ENCODE results near the gene ERLIN1.

Gene ERLIN1

DNA sequence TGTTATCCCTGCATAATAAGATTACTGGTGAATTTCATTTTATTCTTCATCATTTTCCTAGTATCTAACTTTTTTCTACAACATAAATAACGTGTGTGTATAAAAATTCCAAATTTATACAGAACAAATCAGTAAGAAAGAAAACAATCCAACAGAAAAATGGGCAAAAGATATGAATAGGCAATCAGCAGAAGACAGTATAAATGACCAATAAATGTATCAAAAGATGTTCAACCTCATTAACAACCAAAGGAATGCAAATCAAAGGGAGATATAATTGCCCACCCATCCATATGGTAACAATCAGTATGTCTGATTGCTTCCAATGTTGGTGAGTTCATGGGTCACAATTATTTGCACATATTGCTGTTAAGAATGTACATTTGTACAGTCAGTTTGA is 13.5 kb downstream of the ERLIN1 start:
- DNase-seq (ENCODE audit: low read depth in 2 of 2), result no peak

DNA sequence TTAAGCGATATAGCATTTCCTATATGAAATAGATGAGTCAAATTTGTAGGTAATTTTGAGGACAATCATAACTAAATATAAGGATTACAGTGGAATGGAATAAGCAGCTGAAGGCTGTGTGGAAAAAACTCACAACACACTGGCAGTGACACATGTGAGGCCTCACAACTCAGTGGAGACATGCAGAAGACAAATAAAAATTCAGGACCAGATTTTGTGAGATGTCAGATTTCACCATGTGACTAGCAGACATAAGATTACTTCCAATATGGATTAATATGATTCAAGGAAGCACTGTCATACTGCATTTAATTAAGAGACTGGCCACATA is 17.6 kb downstream of the ERLIN1 start:
- no peak for DNase-seq (ENCODE audit: low read depth in 2 of 2)

DNA sequence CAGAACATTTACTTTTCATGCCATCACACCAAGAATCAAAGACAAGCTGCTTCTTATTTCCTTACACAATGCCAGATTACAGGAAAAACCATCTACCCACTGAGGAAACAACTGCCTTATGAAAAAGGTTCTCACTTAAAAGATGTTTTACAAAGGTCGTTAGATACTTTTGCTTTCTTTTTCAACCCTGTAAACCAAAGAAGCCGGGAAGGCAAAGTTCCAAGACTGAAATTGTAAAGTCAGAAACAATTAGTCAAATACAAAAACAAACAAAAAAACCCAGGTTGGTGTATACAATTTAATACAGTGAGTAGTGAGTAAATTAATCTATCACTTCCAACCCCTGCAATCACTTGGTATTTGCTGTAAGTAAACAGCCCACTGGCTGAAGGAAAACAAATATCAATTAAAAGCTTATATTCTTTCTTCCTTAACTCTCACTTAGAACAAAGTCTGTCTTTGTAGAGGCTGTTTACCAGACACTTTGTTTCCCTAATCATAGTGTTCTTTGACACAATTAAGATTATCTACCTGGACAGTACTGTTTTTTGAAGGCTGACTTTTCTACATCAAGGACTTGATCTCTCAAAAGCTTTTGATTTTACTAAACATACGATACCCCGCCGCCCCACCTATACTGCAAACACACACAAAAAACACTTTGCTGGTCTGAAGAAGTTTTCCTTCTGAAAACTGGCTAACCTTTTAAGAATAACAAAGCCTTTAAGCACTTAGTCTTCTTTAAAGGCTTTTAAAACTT is 18.1 kb downstream of the ERLIN1 start:
- DNase-seq (ENCODE audit: low read depth in 2 of 2), result no peak

DNA sequence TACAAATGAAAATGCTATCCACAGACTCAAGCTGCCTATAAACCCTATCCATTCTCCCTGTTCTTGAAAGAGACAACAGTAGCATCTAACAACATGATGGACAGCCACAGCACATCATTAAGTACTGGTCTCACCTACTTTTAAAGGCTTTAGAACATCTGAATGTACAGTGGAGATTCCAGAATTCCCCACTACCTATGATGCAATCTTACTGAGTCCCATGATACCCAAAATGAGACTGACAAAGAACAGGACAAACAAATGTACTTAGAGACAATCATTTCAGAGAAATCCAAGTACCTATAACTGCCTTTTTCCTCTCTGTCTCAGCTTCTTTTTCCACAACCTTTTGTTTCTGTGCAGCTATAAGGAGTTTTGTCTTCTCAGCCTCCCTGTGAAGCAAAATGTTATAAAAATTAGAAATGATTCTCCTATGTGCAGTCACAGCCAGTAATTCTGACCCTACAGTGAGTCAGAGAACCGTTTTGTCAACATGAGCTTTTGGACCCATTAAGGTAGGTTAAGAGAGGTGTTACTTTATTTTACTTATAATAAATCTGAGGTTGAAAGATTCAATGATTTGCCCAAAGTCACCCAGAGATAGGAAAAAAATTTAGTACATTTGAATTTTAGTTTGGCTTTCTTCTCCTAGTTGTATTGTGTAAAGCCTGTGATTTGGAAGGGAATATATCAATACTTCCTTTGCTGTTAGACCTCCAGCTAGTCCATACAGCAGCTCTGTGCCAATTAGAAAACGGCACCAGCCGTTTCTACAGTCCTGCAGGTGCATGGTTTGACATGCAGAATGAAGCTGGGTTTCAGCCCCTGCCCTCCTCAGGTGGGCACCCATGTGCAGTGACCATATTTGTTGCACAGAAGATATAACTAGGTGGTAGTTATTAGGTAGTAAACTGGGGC is 21.9 kb downstream of the ERLIN1 start:
- no peak for DNase-seq (ENCODE audit: low read depth in 2 of 2)

DNA sequence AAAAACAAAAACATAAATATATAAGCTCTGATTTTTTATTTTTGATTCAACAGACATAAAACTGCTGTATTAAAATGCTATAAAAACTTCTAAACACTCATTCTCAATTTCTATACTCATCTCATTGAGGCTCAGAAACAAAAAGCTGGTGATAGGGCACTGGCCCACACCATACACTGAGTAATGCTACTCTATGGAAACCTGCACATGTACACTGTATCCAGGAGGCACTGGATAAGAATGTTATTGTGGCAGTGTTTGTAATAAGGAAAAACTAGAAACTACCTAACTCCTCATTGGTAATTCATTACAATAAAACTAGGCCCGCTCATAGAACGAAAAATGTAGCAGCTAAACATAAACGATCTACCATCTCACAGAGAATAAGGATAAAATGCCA is 23.1 kb downstream of the ERLIN1 start:
- no peak for DNase-seq (ENCODE audit: low read depth in 2 of 2)

DNA sequence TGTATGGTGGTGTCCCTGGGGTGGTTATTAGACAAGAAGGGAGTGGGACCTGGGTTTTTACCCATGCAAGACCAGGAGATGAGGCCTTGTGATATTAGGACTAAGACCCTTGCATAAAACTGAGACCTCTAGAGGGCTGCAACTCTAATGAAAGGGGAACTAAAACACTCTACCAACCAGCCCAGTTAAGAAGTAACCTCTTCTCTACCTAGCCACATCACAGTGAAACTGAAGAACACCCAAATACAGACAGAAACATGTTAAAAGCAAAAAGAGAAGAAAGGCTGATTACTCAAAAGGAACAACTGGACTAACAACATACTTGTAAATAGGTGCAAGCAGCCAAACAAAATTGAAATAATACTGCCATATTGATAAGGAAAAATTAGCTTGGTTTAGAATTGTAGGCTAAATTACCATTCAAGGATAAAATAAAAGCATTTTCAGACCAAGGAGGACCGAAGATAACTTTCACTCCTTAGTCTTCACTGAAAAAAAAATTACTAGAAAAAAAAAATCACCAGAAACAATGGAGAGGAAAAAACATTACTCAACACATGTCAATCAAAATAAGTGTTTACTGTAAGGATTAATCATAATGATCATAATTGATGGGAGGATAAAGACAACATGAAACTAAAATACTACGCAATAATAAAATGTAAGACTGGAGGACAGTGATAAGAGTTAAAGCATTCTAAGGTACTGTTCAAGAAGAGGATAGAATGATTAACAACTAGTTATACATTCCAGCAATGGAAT is 27.6 kb downstream of the ERLIN1 start:
- DNase-seq (ENCODE audit: low read depth in 2 of 2), result no peak

DNA sequence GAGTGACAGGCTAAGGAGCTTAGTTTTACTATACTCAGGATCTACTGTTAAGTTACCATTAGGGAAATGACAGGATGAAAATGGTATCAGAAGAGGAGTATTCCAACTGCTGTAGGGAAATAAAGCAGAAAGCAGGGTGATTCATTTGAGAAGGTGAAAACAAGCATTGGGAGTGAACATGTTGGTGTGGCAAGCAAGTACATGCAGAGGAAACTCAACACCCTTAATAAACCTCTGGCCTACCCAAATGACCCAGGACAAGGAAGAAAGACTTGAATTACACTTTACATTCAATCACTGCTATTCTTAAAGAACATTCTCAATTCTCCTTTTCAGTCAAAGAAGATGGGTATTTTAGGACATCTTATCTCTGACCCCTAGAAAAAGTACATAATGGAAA is 28.7 kb downstream of the ERLIN1 start:
- DNase-seq (ENCODE audit: low read depth in 2 of 2), result no peak

DNA sequence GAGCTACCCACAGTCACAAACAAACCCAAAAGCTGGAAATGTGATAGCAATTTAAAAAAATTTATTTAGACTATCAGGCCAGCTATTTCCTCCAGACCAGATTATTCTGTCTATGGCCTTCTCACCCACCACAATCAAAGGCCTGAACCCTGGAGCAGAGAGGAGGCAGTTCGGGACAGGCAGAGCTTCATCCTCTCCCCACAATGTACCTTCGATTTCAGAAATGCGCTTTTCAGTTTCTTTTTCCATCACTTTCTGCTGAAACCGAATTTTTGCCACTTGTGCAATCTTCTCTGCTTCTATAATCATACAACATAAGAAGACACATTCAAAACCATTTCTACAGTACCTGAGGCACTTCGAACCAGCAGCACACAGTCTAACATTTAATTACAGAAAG is 29.9 kb downstream of the ERLIN1 start:
- no peak for DNase-seq (ENCODE audit: low read depth in 2 of 2)

DNA sequence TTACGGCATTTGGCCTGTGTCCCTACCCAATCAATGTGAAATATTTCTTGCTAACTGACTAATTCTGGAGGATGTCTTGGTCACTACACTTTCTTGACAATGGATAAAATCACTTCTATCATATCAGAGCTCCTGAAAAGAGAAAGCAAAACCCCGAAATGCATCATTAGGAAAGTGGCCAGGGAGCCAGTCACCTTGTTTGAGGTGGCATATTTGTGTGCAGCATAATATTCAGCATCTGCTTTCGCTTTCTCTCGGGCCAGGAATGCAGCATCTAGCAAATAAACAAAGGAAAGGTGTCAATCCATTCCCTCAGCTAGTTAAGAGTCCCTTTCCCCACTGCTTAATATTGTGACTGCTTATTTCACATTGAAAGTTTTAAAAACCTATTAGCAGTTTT is 31.2 kb downstream of the ERLIN1 start:
- DNase-seq (ENCODE audit: low read depth in 2 of 2), result no peak

DNA sequence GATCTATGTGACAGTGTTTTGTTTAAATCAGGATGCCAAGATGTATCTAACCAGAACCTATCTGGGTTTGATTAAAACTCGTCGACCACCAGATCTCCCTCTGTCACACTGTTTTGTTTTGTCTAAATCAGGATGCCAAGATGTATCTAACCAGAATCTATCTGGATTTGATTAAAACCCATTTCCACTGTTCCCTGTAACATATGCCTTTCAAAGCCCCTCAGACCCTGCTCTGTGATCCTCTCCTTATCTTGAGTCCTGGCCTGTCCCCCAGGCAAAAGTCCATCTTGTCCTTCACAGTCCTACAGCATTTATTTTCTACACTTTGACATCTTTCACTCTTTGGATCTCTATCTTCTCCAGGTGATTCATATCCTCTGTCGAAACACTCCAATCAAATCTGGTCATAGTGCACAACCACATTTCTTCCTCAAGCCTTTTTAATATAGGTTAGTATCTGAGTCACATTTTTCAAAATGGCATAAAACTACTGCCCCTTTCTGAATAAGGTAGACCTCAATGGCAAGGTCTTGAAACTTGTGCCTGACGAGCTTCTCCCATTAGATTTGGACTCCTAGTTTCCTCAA is 32.5 kb downstream of the ERLIN1 start:
- no peak for DNase-seq (ENCODE audit: low read depth in 2 of 2)

DNA sequence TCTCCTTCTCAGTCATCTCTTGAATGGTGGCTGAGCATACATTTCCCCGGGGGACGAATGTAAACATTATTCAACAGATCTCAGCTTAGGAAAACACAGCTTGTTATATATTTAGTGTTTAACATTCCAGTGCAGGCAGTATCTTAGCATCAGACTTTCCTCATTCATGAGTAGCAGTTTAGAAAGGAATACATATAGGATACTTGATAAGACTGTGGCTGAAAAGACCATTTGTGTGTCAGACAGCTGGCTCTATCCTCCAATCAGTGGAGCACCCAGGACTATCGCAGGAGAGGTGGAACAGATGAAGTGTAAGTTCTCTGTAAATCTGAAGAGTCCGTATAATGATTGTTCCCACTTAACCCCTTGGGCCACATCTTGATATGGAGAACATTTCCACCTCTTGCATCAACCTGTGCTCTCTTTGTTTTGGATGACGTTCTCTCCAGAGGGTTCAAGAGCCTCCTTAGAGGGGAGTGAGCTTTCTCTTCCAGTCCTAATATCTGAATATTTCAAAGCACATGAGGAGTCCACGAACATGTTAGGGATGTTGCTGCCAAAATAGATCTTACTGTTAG is 34.0 kb downstream of the ERLIN1 start:
- no peak for DNase-seq (ENCODE audit: low read depth in 2 of 2)

DNA sequence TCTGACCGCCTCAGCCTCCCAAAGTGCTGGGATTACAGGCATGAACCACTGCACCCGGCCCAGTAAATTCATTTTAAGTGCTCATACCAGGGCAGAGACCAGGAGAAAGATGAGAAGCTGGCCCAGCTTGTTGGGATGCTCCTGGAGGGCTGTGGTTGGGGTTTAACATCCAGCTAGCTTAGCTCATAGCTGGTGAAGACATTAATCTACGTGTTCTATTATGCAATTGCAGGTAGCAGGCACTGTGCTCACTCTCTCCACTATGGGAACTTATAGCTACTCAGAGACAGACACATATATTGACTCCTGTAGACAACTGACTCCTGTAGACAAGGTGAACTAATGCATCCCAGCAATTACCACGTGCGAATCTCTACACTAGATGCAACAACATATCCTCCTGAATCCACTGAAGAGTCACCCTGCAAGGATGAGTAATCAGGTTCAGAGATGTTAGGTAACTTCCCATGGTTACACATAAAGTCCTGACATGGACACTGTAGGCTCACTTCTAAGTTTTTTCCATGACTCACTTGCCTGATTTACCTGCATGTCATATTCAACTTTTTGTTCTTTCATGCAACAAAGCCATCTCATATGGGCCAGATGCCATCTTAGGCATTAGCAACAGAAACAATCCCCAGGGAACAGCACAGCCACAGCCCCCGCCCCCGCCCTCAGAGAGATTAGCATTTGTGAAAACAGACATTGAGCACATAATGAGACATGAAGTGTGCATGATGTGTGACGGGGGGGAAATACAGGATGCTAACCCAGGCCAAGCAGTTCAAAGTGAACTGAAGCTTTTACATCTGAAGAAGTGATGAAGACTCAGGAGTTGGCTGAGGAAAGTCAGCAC is 37.2 kb downstream of the ERLIN1 start:
- peak; percentile 9 to 31 for DNase-seq (ENCODE audit: low read depth in 2 of 2)

DNA sequence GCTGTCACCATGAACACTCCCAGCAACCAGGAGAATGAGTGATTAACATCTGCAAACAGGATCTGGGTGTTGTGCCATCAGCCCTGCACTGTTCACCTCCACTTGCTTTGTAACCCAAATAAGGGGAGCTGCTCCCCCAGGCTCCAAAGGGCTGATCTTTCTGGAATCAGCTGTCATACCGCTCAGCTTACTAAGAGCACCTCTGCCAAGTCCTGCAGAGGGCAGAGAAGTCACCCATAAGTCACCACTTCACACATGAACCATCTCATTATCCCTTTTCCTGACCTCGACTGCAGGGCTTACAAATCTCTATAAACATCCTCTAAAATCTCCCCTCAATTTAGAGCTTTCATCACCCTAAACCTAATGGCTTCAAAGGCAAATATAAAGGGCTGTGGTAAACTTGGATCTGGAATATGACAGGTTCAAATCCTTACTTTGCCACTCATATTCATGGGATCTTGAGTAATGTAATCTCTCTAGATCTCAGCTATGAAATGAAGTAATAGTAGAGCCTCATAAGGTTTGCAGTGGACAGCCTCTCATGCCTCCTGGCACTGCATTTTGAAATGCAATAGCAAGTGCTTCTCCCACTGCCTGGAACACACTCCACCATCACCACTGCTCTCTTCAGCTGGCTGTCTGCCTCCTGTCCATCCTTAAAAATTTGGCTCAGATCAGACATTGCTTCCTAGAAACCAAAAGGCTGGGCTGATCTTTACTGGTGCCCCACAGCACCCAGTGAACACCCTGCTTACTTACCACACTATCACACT is 38.8 kb downstream of the ERLIN1 start:
- no peak for DNase-seq (ENCODE audit: low read depth in 2 of 2)

DNA sequence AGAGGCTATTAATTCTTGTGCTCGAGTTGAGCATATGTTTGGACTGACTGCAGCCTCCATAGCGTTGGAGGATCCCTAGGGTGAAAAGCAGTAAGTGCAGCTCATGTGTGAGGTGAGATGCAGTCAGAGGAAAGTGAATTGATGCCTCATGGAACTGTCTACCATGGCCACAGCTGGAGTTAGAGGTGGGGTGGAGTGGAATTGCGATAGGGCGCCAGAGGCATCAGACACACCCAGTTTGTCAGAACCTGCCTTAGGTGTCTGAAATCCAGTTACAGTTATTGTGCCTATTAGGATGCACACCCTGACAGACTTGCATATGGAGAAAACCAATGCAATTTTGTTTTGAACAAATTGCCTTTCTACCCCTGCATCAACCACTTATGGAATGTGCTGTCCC is 39.4 kb downstream of the ERLIN1 start:
- no peak for DNase-seq (ENCODE audit: low read depth in 2 of 2)

DNA sequence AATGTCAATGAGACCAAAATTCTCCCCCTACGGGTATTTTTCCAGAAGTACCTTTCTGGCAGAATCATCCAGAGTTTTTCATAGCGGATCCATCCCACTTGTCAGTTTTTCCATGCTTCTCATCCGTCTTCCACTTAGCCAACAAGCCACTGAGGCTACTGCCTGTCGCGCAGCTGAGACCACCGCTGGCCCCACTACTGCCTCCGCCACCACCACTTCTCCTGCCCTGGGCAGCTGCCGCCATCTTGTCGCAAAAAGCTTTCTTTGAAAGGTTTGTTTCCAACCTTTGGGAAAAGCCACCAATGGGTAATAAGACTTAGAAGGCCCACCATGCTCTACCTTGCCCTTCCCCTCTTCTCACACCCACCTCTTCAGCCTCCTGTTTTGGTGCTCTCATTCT is 42.1 kb downstream of the ERLIN1 start:
- DNase-seq (ENCODE audit: low read depth in 2 of 2), result no peak

DNA sequence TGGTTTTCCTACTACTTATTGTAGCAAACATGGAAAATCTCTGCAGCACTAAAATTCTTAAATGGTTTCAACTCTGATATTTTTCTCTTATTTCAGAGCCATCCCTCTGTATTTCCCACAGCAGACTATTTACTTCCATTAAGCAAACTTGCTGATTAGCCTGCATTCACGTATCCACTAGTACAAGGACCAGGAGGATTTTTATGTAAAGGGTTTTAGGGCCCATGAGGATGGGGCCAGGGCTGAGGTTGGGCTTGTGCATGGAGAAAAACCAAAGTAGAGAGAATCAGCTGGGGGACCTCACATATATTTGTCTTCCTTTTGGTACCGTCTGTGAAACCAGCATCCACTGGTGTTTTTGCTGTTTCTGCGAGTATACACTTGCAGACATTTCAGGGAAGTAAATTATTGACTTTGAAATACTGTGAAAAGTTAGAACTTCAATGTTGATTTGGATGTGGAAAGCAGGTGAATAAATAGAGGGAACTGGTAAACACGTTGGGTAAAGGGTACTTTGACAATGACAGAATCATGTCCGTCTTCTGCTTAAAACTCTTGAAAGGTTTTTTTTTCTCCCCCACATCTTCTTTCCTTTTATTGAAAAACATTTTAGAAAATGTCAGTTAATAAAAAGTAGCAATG is 44.3 kb downstream of the ERLIN1 start:
- DNase-seq (ENCODE audit: low read depth in 2 of 2), result no peak

DNA sequence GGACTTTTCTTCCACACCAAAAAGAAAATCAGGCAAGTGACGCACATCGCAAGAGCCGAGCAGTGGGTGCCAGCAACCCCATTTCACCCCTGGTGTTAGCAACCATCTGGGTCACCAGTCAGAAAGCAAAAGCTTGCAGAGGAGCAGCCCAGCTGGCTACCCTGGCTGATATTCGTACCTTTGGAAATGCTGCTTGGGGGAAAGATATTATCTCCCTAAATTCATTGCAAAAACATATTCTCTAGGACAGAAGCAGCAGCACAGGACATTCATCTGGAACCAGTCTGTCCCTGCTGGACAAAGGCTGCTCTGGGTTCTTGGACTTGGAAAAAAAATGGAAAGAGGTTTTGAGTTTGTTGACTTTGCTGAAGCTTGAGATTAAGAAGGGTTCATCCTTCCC is 45.8 kb downstream of the ERLIN1 start:
- no peak for DNase-seq (ENCODE audit: low read depth in 2 of 2)

DNA sequence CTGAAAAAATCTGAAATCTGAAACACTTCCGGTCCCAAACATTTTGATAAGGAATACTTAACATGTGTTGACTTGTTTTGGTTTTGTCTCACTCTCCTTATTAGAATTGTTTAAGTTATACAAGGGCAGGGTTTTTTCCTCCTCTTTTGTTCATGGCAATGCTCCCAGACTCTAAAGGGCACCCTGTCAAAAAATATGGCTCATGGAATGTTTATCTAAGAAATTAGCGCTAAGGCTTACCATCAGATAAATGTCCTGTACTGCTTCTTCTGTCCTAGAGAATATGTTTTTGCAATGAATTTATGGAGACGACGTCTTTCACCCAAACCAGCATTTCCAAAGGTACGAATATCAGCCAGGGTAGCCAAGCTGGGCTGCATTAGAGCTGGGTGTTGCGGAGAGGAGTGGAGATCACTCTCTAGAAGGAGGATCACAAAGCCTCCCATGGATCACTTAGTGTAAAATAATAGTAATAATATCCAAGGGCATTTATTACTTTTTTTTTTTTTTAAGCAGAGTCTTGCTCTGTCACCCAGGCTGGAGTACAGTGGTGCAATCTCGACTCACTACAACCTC is 46.8 kb downstream of the ERLIN1 start:
- no peak for DNase-seq (ENCODE audit: low read depth in 2 of 2)

DNA sequence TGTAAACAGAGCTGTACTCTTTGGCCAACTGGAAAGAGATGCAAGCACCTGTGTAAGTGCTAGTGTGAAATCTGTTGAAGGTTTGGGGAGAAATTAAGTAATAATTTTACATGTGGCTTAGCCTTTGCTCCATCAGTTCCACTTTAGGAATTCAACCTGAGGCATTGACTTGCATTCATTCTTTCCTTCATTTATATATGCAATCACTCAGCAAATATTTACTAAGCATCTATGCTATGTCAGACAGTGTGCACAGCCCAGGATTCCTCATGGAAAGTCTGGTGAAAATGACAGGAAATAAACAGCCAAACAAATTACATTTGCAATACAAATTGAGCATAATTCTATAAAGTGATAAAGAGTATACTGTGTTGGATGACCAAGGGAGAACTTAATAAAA is 50.3 kb downstream of the ERLIN1 start:
- no peak for DNase-seq (ENCODE audit: low read depth in 2 of 2)

Data from stimulated activated CD8-positive, alpha-beta memory T cell treated with anti-CD3 and anti-CD28 coated beads, Interleukin-15, amount 100 ng/mL, for 48 hours (primary cell).